Kidney epithelial cell (primary cell): ENCODE measurements around the gene RIPOR3. TPM values are rescaled to one million over a fixed set of nuclear protein-coding genes. Genes with fewer than 3 reads are reported as not detected.
A peak's percentile ranks its signal among the peaks of the same experiment; 100 is the strongest.
"Not testable (repeated sequence)": the region's sequence is repeated elsewhere in the genome, so short reads cannot be mapped to it uniquely, and the experiment has no call there.

Experiments used
- DNase-seq: peaks from one replicate; pipeline ENCODE4 v3.0.0-alpha.2; 2010; ENCODE audit warnings: low read depth
- H3K27me3 ChIP-seq: 2 replicates; pipeline ENCODE4 v1.6.0; 2011; ENCODE audit warnings: low read length; ENCODE audit not compliant: control insufficient read depth, insufficient read depth
- H3K36me3 ChIP-seq: 2 replicates; pipeline ENCODE4 v1.5.1; 2011; ENCODE audit warnings: low read length; ENCODE audit not compliant: control insufficient read depth, insufficient read depth
- H3K4me3 ChIP-seq: 2 replicates; pipeline ENCODE4 v1.5.1; 2011; ENCODE audit warnings: low read depth, mild to moderate bottlenecking, control low read depth, low read length
- total RNA-seq: library from RNA; depleted of rRNA; stranded (reverse); fragments of >200 nt; gene quantifications from 2 replicates; pipeline ENCODE4 v1.2.3, GENCODE V29; 2015
- TF ChIP-seq, protein P1 (sequence below): IDR thresholded peaks from 2 replicates; pipeline ENCODE4 v1.5.1; 2011; ENCODE audit warnings: mild to moderate bottlenecking, moderate library complexity, low read length, control low read depth, inconsistent platforms; ENCODE audit not compliant: insufficient read depth, poor library complexity, severe bottlenecking

Gene RIPOR3
- total RNA-seq, 1 donor from 2014 or later: 0.08 TPM

- TF ChIP-seq, protein P1, sequence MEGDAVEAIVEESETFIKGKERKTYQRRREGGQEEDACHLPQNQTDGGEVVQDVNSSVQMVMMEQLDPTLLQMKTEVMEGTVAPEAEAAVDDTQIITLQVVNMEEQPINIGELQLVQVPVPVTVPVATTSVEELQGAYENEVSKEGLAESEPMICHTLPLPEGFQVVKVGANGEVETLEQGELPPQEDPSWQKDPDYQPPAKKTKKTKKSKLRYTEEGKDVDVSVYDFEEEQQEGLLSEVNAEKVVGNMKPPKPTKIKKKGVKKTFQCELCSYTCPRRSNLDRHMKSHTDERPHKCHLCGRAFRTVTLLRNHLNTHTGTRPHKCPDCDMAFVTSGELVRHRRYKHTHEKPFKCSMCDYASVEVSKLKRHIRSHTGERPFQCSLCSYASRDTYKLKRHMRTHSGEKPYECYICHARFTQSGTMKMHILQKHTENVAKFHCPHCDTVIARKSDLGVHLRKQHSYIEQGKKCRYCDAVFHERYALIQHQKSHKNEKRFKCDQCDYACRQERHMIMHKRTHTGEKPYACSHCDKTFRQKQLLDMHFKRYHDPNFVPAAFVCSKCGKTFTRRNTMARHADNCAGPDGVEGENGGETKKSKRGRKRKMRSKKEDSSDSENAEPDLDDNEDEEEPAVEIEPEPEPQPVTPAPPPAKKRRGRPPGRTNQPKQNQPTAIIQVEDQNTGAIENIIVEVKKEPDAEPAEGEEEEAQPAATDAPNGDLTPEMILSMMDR: no peak
- DNase-seq: no peak
- H3K36me3 ChIP-seq: no peaks in the 10 kb centered on the region
- H3K27me3 ChIP-seq: no peaks in the 10 kb centered on the region
- no peak overlapping the region for H3K4me3 ChIP-seq
These were observed 42.7 kb downstream of the RIPOR3 start for GRCh38 chr20:50648651-50649050.

DNA sequence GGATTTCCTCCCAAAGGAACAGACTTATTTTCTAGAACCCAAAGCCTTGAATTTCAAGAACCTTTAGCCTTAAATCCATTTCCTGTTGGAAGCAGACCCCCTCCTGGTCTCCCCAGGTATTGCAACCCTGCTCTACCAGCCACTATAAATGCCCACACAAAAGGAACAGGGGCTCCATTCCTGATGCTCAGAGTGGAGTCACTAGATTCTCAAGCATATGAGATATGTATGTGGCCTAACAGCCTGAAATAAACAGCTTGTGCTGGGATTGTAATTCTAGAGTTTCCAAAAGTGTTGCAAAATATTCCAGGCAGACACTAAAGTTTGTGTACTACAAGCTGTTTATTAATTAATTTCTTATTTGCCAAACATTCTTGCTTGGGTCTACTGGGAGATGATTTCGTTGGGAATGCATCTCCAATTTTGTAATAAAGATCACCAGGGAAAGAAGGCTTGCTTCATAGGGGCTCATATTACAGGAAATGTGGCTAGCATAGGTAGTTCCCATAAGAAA lies 44.8 kb downstream of the RIPOR3 start:
- Histone ChIP-seq H3K36me3 (no peaks in the 10 kb centered on the region), H3K27me3 (no peaks in the 10 kb centered on the region), H3K4me3 (no peak overlapping the region)
- TF ChIP-seq, protein P1: peak; percentile 25
- DNase-seq: no peak

GRCh38 chr20:50645253-50646068 lies 45.9 kb downstream of the RIPOR3 start:
- no peaks in the 10 kb centered on the region for H3K27me3 ChIP-seq
- peak; percentile 99 for DNase-seq
- TF ChIP-seq, protein P1: no peak
- H3K36me3 ChIP-seq: no peaks in the 10 kb centered on the region
- no peak overlapping the region for H3K4me3 ChIP-seq

GRCh38 chr20:50642288-50642803 lies 49.0 kb downstream of the RIPOR3 start:
- TF ChIP-seq, protein P1: no peak
- H3K4me3 ChIP-seq: no peak overlapping the region
- no peaks in the 10 kb centered on the region for H3K27me3 ChIP-seq
- H3K36me3 ChIP-seq: no peaks in the 10 kb centered on the region
- no peak for DNase-seq

GRCh38 chr20:50641625-50642287 lies 49.6 kb downstream of the RIPOR3 start:
- not testable (repeated sequence) for H3K4me3 ChIP-seq, DNase-seq, H3K27me3 ChIP-seq, H3K36me3 ChIP-seq

GRCh38 chr20:50639971-50640711 lies 51.2 kb downstream of the RIPOR3 start:
- not testable (repeated sequence) for H3K27me3 ChIP-seq, H3K36me3 ChIP-seq, H3K4me3 ChIP-seq, DNase-seq

DNA sequence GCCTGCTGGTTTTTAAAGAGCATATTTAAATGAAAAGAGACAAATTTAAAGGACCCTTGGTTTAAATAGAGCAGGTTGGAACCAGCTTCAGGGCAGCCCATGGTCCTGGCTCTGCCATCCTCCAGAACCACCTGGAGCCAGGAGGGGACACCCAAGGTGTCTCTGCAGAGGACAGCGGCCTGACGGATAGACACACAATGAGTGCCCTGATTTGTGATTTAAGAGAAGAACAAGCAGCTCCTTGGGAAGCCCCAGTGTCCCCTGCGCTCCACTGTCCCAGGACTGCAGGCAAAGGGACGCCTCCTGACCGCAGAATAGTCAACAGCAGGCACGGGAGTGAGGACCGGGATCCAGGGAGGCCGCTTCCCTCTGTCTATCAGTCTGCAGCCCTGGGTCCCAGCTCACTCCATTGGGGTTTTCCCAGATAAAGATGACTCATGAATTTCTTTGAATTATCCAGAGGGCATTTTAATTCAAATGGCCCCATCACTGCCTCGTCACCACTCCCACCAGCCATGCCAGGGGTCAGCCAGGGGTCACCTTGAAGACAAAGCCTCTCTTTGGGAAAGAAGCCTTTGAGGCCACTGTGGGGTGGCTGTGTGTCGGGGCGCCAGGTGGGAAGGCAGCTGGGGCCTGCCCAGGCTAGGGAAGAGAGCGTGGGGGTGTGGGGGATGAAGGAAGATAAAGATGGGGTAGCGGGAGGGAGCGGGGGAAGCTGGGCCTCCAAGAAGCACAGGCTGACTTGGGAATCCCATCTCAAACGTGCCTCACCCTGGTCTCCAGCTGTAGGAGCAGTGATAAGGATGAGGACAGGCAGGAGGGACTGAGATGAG lies 53.1 kb downstream of the RIPOR3 start:
- H3K36me3 ChIP-seq, H3K27me3 ChIP-seq, H3K4me3 ChIP-seq, DNase-seq: not testable (repeated sequence)
